Fibroblast of villous mesenchyme (primary cell): ENCODE measurements around the gene NAV3. TPM values are rescaled to one million over a fixed set of nuclear protein-coding genes. Genes with fewer than 3 reads are reported as not detected.
"Not testable (repeated sequence)": the region's sequence is repeated elsewhere in the genome, so short reads cannot be mapped to it uniquely, and the experiment has no call there.

Experiments
- DNase-seq: peaks from one replicate; pipeline ENCODE4 v3.0.0-alpha.2; 2010; ENCODE audit warnings: low read depth
- H3K4me3 ChIP-seq: 2 replicates; pipeline ENCODE4 v1.5.1; 2011; ENCODE audit warnings: low read depth, mild to moderate bottlenecking, low read length
- CTCF ChIP-seq: IDR thresholded peaks from 2 replicates; pipeline ENCODE4 v1.5.1; 2012; ENCODE audit warnings: low read depth, mild to moderate bottlenecking, low read length; ENCODE audit not compliant: insufficient read depth
- total RNA-seq: library from RNA; depleted of rRNA; stranded (reverse); fragments of >200 nt; gene quantifications from 2 replicates; pipeline ENCODE4 v1.2.3, GENCODE V29; 2012

Gene NAV3
- total RNA-seq, 1 donor: 206 TPM

- H3K4me3 ChIP-seq: no peak overlapping the region
- no peak for DNase-seq
- no peak for TF ChIP-seq CTCF
These were observed 410.1 kb downstream of the NAV3 start for GRCh38 chr12:78240827-78241226.

- no peak for DNase-seq
- H3K4me3 ChIP-seq: no peak overlapping the region
- no peak for TF ChIP-seq CTCF
These were observed 410.8 kb downstream of the NAV3 start for GRCh38 chr12:78241446-78241845.

GRCh38 chr12:78244916-78245507 is 414.3 kb downstream of the NAV3 start:
- DNase-seq: no peak
- no peak overlapping the region for H3K4me3 ChIP-seq
- no peak for TF ChIP-seq CTCF

GRCh38 chr12:78248321-78248720 is 417.6 kb downstream of the NAV3 start:
- no peak for TF ChIP-seq CTCF
- no peak overlapping the region for H3K4me3 ChIP-seq
- DNase-seq: no peak

- DNase-seq: no peak
- H3K4me3 ChIP-seq: no peak overlapping the region
- TF ChIP-seq CTCF: no peak
These were observed 418.9 kb downstream of the NAV3 start for GRCh38 chr12:78249578-78249977.

GRCh38 chr12:78257662-78258061 is 427.0 kb downstream of the NAV3 start:
- DNase-seq, H3K4me3 ChIP-seq: not testable (repeated sequence)

GRCh38 chr12:78260976-78261375 is 430.3 kb downstream of the NAV3 start:
- no peak overlapping the region for H3K4me3 ChIP-seq
- no peak for TF ChIP-seq CTCF
- no peak for DNase-seq
